GM18873 (cell line): ENCODE measurements around the gene GRIN2A.

Experiments
- ATAC-seq: cut with Tn5 transposase; IDR thresholded peaks from one replicate; pipeline ENCODE4 v1.9.1; 2021; ENCODE audit warnings: mild to moderate bottlenecking, moderate library complexity, moderate number of reproducible peaks; ENCODE audit not compliant: unreplicated experiment, low FRiP score

The GRIN2A gene

GRCh38 chr16:9736547-9736946 is 445.7 kb downstream of the GRIN2A start:
- no peak for ATAC-seq

DNA sequence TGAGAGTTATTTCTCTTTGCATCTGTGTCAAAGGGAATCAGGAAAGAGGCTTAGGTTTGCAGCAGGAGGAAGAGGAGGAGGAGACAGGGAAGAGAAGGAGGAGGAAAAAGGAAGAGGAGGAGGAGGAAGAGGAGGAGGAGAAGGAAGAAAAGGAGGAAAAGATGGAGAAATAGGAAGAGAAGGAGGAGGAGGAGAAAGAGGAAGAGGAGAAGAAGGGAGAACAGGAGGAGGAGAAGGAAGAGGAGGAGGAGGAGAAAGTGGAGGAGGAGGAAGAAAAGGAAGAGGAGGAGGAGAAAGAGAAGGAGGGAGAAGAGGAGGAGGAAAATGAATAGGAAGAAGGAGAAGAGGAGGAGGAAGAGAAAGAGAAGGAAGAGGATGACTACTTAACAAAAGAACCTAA is 459.1 kb downstream of the GRIN2A start:
- no peak for ATAC-seq

DNA sequence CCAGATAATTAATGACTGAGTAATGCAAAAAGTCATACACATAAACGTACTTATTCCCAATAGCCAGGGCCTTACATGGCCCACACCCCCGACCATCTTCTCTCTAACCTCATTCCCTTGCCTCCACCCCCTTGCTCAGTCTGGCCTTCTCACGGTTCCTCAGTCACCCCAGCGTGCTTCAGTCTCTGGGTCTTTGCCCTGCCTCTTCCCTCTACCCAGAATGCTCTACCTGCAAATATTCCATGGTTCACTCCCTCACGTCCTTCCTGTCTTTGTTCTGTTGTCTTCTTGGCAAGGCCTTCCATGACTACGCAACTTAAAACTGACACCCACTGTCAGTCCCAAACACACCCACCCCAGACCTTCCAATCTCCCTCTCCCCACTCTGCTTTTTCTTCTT is 468.3 kb downstream of the GRIN2A start:
- no peak for ATAC-seq

- ATAC-seq: no peak
These were observed 469.1 kb downstream of the GRIN2A start for GRCh38 chr16:9713156-9713555.

DNA sequence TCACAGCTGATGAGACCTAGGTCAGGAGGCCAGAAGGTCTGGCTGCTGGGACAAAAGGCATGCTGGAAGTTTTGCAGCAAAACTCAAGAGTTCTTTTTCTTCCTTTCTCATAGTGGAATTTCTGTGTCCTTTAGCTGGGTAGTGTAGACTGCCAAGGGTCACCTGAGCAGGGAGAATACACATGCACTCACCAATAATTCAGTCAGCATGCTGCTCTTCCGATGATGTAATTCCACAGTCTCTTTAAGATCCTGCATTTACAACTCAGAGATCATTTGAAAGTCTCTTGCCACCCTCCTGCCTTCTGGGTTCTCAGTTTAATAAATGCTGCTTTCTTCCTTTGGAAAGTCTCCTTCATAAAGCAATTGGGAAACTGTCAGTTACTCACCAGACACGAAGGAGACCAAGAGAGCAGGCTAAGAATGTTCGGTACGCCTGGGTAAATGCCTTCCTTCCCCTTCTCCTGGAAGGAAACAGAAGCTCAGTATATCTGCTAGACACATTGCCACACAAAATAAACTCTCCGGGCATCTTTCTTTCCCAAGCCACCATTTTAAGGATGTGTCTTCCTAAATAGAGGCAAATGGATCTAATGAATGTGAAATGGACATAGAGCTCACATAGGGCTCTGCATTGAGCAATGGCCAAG is 473.1 kb downstream of the GRIN2A start:
- no peak for ATAC-seq

- ATAC-seq: no peak
These were observed 475.9 kb downstream of the GRIN2A start for GRCh38 chr16:9706217-9706836.

DNA sequence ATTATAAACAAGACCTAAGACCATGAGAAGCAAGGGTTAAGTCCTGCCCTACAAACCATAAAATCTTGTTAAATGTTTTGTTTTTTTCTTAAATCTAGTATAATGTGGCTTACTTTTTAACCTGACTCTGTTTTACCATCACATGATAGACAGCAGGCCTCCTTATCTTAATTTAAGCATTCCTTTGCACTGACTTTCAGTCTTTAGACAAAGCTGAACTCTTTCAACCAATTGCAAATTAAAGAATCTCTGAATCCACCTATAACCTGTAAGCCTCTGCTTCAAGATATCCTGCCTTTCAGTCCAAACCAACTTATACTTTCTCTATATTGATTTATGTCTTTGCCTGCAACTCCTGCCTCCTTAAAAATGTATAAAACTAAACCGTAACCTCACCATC is 478.5 kb downstream of the GRIN2A start:
- no peak for ATAC-seq
